ENCODE measurements around the gene ZNF787. TPM values are rescaled to one million over a fixed set of nuclear protein-coding genes. Genes with fewer than 3 reads are reported as not detected.

ZNF787 gene
- total and polyA plus RNA-seq, 9 donors = 3.0 to 36.8 (median 25.8) TPM

DNA sequence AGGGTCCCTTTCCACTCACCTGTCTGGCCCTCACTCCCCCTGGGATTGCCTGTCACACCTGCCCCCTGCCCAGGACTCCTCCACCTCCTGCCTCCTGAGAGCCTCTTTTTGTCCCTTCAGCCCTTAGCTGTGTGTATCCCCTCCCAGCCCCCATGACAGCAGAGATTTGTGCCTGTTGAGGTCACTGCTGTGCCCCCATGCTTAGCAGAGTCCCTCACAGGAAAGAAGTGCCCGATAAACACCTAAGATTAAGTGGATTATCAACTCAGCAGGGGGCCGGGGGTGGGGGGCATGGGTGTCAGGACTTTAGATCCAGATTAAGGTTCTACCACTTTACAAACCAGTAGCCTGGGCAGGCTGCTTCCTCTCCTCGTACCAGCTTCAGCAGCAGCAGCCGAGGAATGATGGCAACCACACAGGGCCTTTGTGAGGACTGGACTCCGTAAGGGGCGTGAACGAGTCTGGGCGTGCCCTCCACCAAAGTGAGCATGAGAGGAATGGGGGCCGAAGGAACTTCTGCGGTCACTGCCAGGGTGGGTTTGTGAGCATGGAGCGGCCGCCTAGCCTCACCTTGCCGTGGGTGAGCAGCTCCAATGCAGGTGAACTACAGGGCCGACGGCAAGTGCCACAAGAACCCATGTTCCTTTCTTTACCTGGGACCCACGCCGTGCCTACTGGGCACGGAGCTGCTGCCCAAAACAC is 36.1 kb downstream of the ZNF787 start:
- peaks cover 3% of the 10 kb centered on the region for H3K4me1 ChIP-seq (ENCODE audit: insufficient read depth)
- TF ChIP-seq, protein P1, sequence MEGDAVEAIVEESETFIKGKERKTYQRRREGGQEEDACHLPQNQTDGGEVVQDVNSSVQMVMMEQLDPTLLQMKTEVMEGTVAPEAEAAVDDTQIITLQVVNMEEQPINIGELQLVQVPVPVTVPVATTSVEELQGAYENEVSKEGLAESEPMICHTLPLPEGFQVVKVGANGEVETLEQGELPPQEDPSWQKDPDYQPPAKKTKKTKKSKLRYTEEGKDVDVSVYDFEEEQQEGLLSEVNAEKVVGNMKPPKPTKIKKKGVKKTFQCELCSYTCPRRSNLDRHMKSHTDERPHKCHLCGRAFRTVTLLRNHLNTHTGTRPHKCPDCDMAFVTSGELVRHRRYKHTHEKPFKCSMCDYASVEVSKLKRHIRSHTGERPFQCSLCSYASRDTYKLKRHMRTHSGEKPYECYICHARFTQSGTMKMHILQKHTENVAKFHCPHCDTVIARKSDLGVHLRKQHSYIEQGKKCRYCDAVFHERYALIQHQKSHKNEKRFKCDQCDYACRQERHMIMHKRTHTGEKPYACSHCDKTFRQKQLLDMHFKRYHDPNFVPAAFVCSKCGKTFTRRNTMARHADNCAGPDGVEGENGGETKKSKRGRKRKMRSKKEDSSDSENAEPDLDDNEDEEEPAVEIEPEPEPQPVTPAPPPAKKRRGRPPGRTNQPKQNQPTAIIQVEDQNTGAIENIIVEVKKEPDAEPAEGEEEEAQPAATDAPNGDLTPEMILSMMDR (IDR thresholded peaks at IDR 0.05) = no peak
- TF ChIP-seq POLR2A (IDR thresholded peaks at IDR 0.05) = no peak
- no peak for TF ChIP-seq EP300 (IDR thresholded peaks at IDR 0.05)
- intact Hi-C loops (cut with DNase I) = loop anchor here in 2 of 4 donors (10.0 kb wide), 1 partner anchor 260 kb away; no protein-coding TSS in a partner anchor
- no peak for DNase-seq
- H3K27ac ChIP-seq = no peak overlapping the region
- no peaks in the 10 kb centered on the region for H3K36me3 ChIP-seq
- 70 to 77% (median 73%) methylated on average over 18 of the region's 18 CpGs for WGBS, 3 donors
- H3K9me3 ChIP-seq = no peaks in the 10 kb centered on the region
- H3K4me3 ChIP-seq = no peak overlapping the region
- H3K27me3 ChIP-seq = no peaks in the 10 kb centered on the region

DNA sequence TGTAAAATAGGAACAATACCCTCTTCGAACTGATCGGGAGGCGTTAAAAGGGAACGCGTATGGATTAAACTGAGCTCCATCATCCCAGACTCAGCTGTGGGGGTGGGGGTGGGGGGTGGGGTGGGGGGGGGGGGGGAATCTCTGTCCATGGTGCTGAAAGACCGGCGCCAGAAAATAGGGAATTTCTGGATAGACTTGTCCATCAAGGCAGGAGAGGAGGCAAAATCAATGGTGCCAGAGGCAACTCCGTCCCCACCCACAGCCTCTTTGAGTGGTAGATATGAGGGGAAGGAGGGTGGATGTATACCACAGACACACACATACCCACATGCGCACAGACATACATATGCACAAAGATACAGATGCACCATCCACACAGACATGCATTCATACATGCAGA is 37.4 kb downstream of the ZNF787 start:
- H3K9me3 ChIP-seq = no peaks in the 10 kb centered on the region
- no peaks in the 10 kb centered on the region for H3K36me3 ChIP-seq
- H3K4me3 ChIP-seq = no peak overlapping the region
- intact Hi-C loops (cut with DNase I) = loop anchor here in 2 of 4 donors (10.0 kb wide), 1 partner anchor 261 kb away; no protein-coding TSS in a partner anchor
- H3K27me3 ChIP-seq = no peaks in the 10 kb centered on the region
- peaks cover 3% of the 10 kb centered on the region for H3K4me1 ChIP-seq (ENCODE audit: insufficient read depth)
- DNase-seq = no peak
- WGBS, 3 donors = 53 to 63% (median 59%) methylated on average over 9 of the region's 9 CpGs
- no peak overlapping the region for H3K27ac ChIP-seq
- TF ChIP-seq, protein P1 (IDR thresholded peaks at IDR 0.05) = no peak
- TF ChIP-seq EP300 (IDR thresholded peaks at IDR 0.05) (no peak), POLR2A (IDR thresholded peaks at IDR 0.05) (no peak)

DNA sequence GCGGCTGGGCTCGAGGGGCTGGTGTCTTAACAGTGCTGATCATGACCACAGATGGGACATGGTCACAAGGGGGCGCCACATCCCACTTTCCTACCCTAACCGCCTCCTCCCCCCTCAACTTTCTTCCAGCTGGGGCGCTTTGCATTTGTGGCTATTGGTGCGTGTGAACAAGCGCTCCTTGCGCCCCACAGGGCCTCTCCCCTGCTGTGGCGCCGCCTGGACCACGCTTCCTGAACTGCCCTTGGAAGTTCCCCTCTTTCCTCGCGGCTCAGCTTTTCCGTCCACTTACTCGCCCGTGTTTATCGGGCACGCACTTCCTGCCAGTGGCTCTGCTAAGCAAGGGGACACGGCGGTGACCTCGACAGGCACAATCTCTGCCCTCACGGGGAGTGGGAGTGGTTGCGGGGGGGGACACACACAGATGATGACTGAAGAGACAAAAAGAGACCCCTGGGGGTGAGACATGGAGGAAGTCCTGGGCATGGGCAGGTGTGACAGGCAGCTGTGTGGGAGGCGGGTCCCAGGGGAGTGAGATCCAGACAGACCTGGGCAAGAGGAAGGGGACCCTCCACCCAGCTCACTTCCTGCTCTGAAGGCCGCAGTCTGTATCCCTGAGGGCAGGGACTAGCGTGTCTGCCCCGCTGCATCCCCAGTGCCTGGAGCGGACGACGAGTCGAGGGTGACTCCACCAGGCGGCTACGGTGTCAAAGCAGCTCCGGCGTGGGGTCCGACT is 40.3 kb downstream of the ZNF787 start:
- TF ChIP-seq POLR2A (IDR thresholded peaks at IDR 0.05) (no peak), EP300 (IDR thresholded peaks at IDR 0.05) (no peak)
- TF ChIP-seq, protein P1 (IDR thresholded peaks at IDR 0.05) = no peak
- no peak overlapping the region for H3K4me3 ChIP-seq
- no peaks in the 10 kb centered on the region for H3K9me3 ChIP-seq
- 3 to 5% (median 3%) methylated on average over 34 to 36 of the region's 36 CpGs for WGBS, 3 donors
- DNase-seq = peak; percentile 43 to 71 (median 66)
- intact Hi-C loops (cut with DNase I) = loop anchor here in 2 of 4 donors (10.0 kb wide), 1 partner anchor 264 kb away; no protein-coding TSS in a partner anchor
- peaks cover 3% of the 10 kb centered on the region for H3K4me1 ChIP-seq (ENCODE audit: insufficient read depth)
- no peak overlapping the region for H3K27ac ChIP-seq
- no peaks in the 10 kb centered on the region for H3K27me3 ChIP-seq
- no peaks in the 10 kb centered on the region for H3K36me3 ChIP-seq

DNA sequence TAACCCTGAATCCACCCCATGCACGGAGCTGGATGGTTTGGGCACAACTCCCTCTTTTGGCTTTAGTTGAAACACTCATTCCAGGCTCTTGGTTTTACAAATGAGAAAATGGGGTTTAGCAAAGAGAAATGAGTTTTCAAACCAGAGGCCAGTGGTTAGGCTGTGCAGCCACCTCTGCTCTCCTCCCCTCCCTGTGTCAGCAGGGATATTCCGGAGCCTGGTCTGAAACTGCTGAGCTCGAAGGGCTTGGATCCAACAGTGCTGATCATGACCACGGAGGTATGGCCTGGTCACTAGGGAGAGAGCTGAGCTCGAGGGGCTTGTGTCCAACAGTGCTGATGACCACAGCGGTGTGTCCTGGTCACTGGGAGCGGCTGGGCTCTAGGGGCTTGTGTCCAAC is 41.5 kb downstream of the ZNF787 start:
- H3K4me1 ChIP-seq (ENCODE audit: insufficient read depth) = peaks cover 3% of the 10 kb centered on the region
- TF ChIP-seq EP300 (IDR thresholded peaks at IDR 0.05) = no peak
- intact Hi-C loops (cut with DNase I) = loop anchor here (5.0 to 10.0 kb wide), 6 partner anchors 93 to 275 kb away; partner anchors contain the start of gene GALP (in 2 of the 4)
- H3K4me3 ChIP-seq = no peak overlapping the region
- no peaks in the 10 kb centered on the region for H3K27me3 ChIP-seq
- H3K9me3 ChIP-seq = no peaks in the 10 kb centered on the region
- no peak overlapping the region for H3K27ac ChIP-seq
- no peak for DNase-seq
- WGBS, 3 donors = 52 to 57% (median 54%) methylated on average over 7 of the region's 7 CpGs
- H3K36me3 ChIP-seq = no peaks in the 10 kb centered on the region

All from ovary (tissue), 9 donors.